Skeletal muscle cell (primary cell): Measurements from ENCODE around the gene RSRC1.
"Not testable (repeated sequence)": the region's sequence is repeated elsewhere in the genome, so short reads cannot be mapped to it uniquely, and the experiment has no call there.

Experiments used
- DNase-seq: peaks from one replicate; pipeline ENCODE4 v3.0.0-alpha.2; 2010; ENCODE audit warnings: low read depth
- H3K4me3 ChIP-seq: 2 replicates; pipeline ENCODE4 v1.5.1; 2011; ENCODE audit warnings: low read depth, mild to moderate bottlenecking, control low read depth, low read length, moderate library complexity

The RSRC1 gene

GRCh38 chr3:158120330-158120729, 10.4 kb downstream of the RSRC1 start:
- H3K4me3 ChIP-seq = no peak overlapping the region
- no peak for DNase-seq

- DNase-seq = no peak
- no peak overlapping the region for H3K4me3 ChIP-seq
These were observed 11.4 kb downstream of the RSRC1 start for GRCh38 chr3:158121295-158121694.

- H3K4me3 ChIP-seq, DNase-seq: not testable (repeated sequence)
These were observed 12.8 kb downstream of the RSRC1 start for GRCh38 chr3:158122721-158123120.

- DNase-seq = no peak
- H3K4me3 ChIP-seq = no peak overlapping the region
These were observed 17.6 kb downstream of the RSRC1 start for GRCh38 chr3:158127250-158128219.

GRCh38 chr3:158128755-158129154, 18.9 kb downstream of the RSRC1 start:
- DNase-seq = no peak
- H3K4me3 ChIP-seq = no peak overlapping the region

- H3K4me3 ChIP-seq = no peak overlapping the region
- DNase-seq = no peak
These were observed 24.5 kb downstream of the RSRC1 start for GRCh38 chr3:158134363-158134762.

GRCh38 chr3:158140396-158140795, 30.5 kb downstream of the RSRC1 start:
- DNase-seq = no peak
- no peak overlapping the region for H3K4me3 ChIP-seq

- no peak overlapping the region for H3K4me3 ChIP-seq
- no peak for DNase-seq
These were observed 38.3 kb downstream of the RSRC1 start for GRCh38 chr3:158148218-158148617.

GRCh38 chr3:158152186-158152585, 42.3 kb downstream of the RSRC1 start:
- H3K4me3 ChIP-seq = no peak overlapping the region
- peak; percentile 25 for DNase-seq

- no peak overlapping the region for H3K4me3 ChIP-seq
- no peak for DNase-seq
These were observed 49.1 kb downstream of the RSRC1 start for GRCh38 chr3:158158969-158159368.

GRCh38 chr3:158159714-158160113, 49.8 kb downstream of the RSRC1 start:
- H3K4me3 ChIP-seq = no peak overlapping the region
- no peak for DNase-seq

- DNase-seq = peak; percentile 82
- H3K4me3 ChIP-seq = no peak overlapping the region
These were observed 51.1 kb downstream of the RSRC1 start for GRCh38 chr3:158160958-158161357.

- no peak overlapping the region for H3K4me3 ChIP-seq
- no peak for DNase-seq
These were observed 55.3 kb downstream of the RSRC1 start for GRCh38 chr3:158165141-158165655.

- H3K4me3 ChIP-seq = no peak overlapping the region
- peak; percentile 13 for DNase-seq
These were observed 55.8 kb downstream of the RSRC1 start for GRCh38 chr3:158165730-158166129.

- H3K4me3 ChIP-seq = no peak overlapping the region
- DNase-seq = no peak
These were observed 56.3 kb downstream of the RSRC1 start for GRCh38 chr3:158166223-158166622.

GRCh38 chr3:158167737-158168557, 58.1 kb downstream of the RSRC1 start:
- no peak overlapping the region for H3K4me3 ChIP-seq
- peak; percentile 95 for DNase-seq

- no peak overlapping the region for H3K4me3 ChIP-seq
- peak; percentile 5 for DNase-seq
These were observed 59.2 kb downstream of the RSRC1 start for GRCh38 chr3:158169091-158169491.

GRCh38 chr3:158181096-158181495, 71.2 kb downstream of the RSRC1 start:
- no peak for DNase-seq

GRCh38 chr3:158185711-158186110, 75.8 kb downstream of the RSRC1 start:
- DNase-seq = no peak
- no peak overlapping the region for H3K4me3 ChIP-seq

More at GRCh38 chr3:158181096-158181495, 71.2 kb downstream of the RSRC1 start:
- H3K4me3 ChIP-seq = no peak overlapping the region

- H3K4me3 ChIP-seq = no peak overlapping the region
- DNase-seq = no peak
These were observed 91.1 kb downstream of the RSRC1 start for GRCh38 chr3:158200955-158201354.
